Heart right ventricle (tissue), 16 donors: ENCODE results near the gene GIPC2. TPM values are rescaled to one million over a fixed set of nuclear protein-coding genes. Genes with fewer than 3 reads are reported as not detected.

Experiments used
- ATAC-seq, 8 donors: fragments of 200-7000 bp; cut with Tn5 transposase; one replicate each; pipeline ENCODE4 v1.9.1; 2020; ENCODE audit warnings: mild to moderate bottlenecking in 8 of 8, moderate library complexity in 8 of 8, moderate number of reproducible peaks in 1 of 8
- DNase-seq, 2 donors: peaks; one replicate each; pipeline ENCODE4 v3.0.0-alpha.2; 2020
- H3K27ac ChIP-seq, 10 donors: fragments of 200-600 bp; sonication (generic) in 2 of 10; one replicate each; pipeline versions ENCODE4 v1.5.0 to v1.8.0; 2020 to 2022; ENCODE audit warnings: mild to moderate bottlenecking in 3 of 10
- H3K27me3 ChIP-seq, 7 donors: fragments of 200-600 bp; one replicate each; pipeline ENCODE4 v1.8.0; 2021 to 2022; ENCODE audit warnings: mild to moderate bottlenecking in 2 of 7
- H3K36me3 ChIP-seq, 9 donors: fragments of 200-600 bp; sonication (generic) in 1 of 9; one replicate each; pipeline versions ENCODE4 v1.5.0 to v1.8.0; 2020 to 2022; ENCODE audit warnings: mild to moderate bottlenecking in 2 of 9
- H3K4me1 ChIP-seq, 9 donors: fragments of 200-600 bp; sonication (generic) in 1 of 9; one replicate each; pipeline versions ENCODE4 v1.5.0 to v1.8.0; 2020 to 2022; ENCODE audit warnings: mild to moderate bottlenecking in 4 of 9
- H3K4me3 ChIP-seq, 10 donors: fragments of 200-600 bp; sonication (generic) in 2 of 10; one replicate each; pipeline versions ENCODE4 v1.5.0 to v1.8.0; 2020 to 2022; ENCODE audit warnings: mild to moderate bottlenecking in 7 of 10, moderate library complexity in 2 of 10
- H3K9me3 ChIP-seq, 11 donors: fragments of 200-600 bp in 10 of 11; sonication (generic) in 2 of 11; one replicate each; pipeline versions ENCODE4 v1.5.0 to v1.8.0; 2013 to 2022; ENCODE audit warnings: mild to moderate bottlenecking in 2 of 11, control low read depth in 1 of 11, moderate library complexity in 1 of 11
- WGBS, 2 donors: extraction: QIAGEN DNeasy Blood & Tissue Kit; methylation state at CpG; one replicate each; pipeline ENCODE4 v1.1.7; 2013; ENCODE audit warnings: inconsistent platforms in 1 of 2; 5-methylcytosine and 5-hydroxymethylcytosine counted together
- intact Hi-C, 10 donors: fragments of 100-400 bp; cut with DNase I; formaldehyde crosslinking; loops; one replicate each; pipeline versions ENCODE4 v1.11.1 to v1.14.2; 2022
- polyA plus RNA-seq, 2 donors: library from polyadenylated mRNA; stranded (reverse); fragments of 200-250 nt; gene quantifications; one replicate each; pipeline ENCODE4 v1.2.3, GENCODE V29; 2013
- total RNA-seq, 10 donors: library from RNA; stranded (reverse); fragmentation: NEBNext Ultra II Directional in 3 of 10; extraction: Animal tissue kit (Norgen Biotek cat#: 25700) in 3 of 10; gene quantifications; one replicate each; pipeline versions ENCODE4 v1.2.1 to v1.2.4, GENCODE V29; 2021 to 2023
- TF ChIP-seq, protein P1 (sequence below), 9 donors: fragments of 200-600 bp; sonication (generic) in 2 of 9; IDR thresholded peaks; one replicate each; pipeline versions ENCODE4 v1.5.0 to v1.8.0; 2021 to 2022; ENCODE audit warnings: antibody characterized with exemption in 9 of 9, mild to moderate bottlenecking in 5 of 9, moderate library complexity in 1 of 9
- donor health status: Arrhythmogenic right ventricular cardiomyopathy.
- donor health status: ischemic (EF 13 %, LVEDD 7.1; RV severe dilation, severe dysfunction).
- donor health status: healthy with polysubstance abuse.
- donor health status: DM: no; HTN: yes; CAD: no.
- donor health status: DM: no; HTN: no; CAD: no.
- donor health status: ischemic (EF 25% LVEDD 6.9; RV normal size, moderate dysfunction).
- donor health status: ischemic (EF 25% LVEDD 5.7; RV mildly dilated, moderate dysfunction).
- donor health status: healthy.
- donor health status: DM: yes; HTN: yes; CAD: no.
- donor health status: Ischemic cardiomyopathy.
- donor health status: ischemic (EF 35%, LVEDD 5.7; RV mildly dilated, moderate dysfunction).
- donor health status: nonischemic (EF 11% LVEDD 7.7; RV severe dilation, severe dysfunction).
- donor health status: DM: yes; HTN: yes; CAD: no.
- donor health status: PGD.
- donor health status: ischemic (EF 29% LVEDD 5.4; RV normal size, mild dysfunction).
- donor health status: nonischemic (EF 23%, LVEDD 6.1; RV moderate dilation, normal function).

The GIPC2 gene
- total and polyA plus RNA-seq, 12 donors = 1.3 to 7.4 (median 3.2) TPM

GRCh38 chr1:78068681-78069283 lies 23.0 kb downstream of the GIPC2 start:
- intact Hi-C loops = no loop called here
- peak overlapping the region in 9 of 10 donors; percentile 19 to 88 (median 43) for H3K27ac ChIP-seq
- TF ChIP-seq, protein P1, sequence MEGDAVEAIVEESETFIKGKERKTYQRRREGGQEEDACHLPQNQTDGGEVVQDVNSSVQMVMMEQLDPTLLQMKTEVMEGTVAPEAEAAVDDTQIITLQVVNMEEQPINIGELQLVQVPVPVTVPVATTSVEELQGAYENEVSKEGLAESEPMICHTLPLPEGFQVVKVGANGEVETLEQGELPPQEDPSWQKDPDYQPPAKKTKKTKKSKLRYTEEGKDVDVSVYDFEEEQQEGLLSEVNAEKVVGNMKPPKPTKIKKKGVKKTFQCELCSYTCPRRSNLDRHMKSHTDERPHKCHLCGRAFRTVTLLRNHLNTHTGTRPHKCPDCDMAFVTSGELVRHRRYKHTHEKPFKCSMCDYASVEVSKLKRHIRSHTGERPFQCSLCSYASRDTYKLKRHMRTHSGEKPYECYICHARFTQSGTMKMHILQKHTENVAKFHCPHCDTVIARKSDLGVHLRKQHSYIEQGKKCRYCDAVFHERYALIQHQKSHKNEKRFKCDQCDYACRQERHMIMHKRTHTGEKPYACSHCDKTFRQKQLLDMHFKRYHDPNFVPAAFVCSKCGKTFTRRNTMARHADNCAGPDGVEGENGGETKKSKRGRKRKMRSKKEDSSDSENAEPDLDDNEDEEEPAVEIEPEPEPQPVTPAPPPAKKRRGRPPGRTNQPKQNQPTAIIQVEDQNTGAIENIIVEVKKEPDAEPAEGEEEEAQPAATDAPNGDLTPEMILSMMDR (IDR thresholded peaks at IDR 0.05) = no peak
- H3K4me3 ChIP-seq = no peak overlapping the region
- peak; percentile 61 to 92 (median 88) for ATAC-seq
- no peaks in the 10 kb centered on the region for H3K36me3 ChIP-seq
- peak in 1 of 2 donors; percentile 46 for DNase-seq
- peaks cover 0 to 4% (median 0%) of the 10 kb centered on the region in 11 donors for H3K9me3 ChIP-seq
- H3K4me1 ChIP-seq = peaks cover 0 to 55% (median 22%) of the 10 kb centered on the region in 9 donors
- 34 to 53% methylated on average over 3 of the region's 3 CpGs for WGBS, 2 donors
- no peaks in the 10 kb centered on the region for H3K27me3 ChIP-seq

DNA sequence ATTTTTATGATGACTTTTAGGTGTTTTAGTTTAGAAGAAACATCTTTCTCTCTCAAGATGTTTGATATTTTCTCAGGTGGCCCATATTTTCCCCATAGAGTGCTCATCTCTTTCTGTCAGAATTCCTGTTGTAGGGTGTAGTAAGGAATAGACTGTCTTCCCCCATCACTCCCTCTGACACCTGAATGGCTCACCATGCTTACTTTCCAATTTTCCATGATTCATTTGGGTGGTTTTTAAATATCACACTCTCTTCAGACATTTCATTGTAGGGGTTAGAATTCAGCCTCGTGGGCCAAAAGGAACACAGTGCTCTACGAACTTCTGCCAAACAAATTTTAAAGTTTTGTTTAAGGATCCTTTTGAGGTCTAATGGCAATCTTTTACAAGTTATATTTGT lies 24.0 kb downstream of the GIPC2 start:
- TF ChIP-seq, protein P1 (IDR thresholded peaks at IDR 0.05) = no peak
- Histone ChIP-seq H3K9me3 (peaks cover 0 to 4% (median 0%) of the 10 kb centered on the region in 11 donors), H3K27me3 (no peaks in the 10 kb centered on the region), H3K27ac (peak overlapping the region in 7 of 10 donors; percentile 38 to 88 (median 56)), H3K4me1 (peaks cover 0 to 64% (median 22%) of the 10 kb centered on the region in 9 donors), H3K4me3 (no peak overlapping the region), H3K36me3 (no peaks in the 10 kb centered on the region)
- 66 to 70% methylated on average over 2 of the region's 2 CpGs for WGBS, 2 donors
- ATAC-seq = peak in 1 of 8 donors; percentile 28
- DNase-seq = no peak
- intact Hi-C loops = no loop called here

- Histone ChIP-seq H3K36me3 (no peaks in the 10 kb centered on the region), H3K4me3 (no peak overlapping the region), H3K27ac (peak overlapping the region; percentile 11 to 88 (median 58)), H3K4me1 (peaks cover 0 to 65% (median 22%) of the 10 kb centered on the region in 9 donors), H3K27me3 (no peaks in the 10 kb centered on the region), H3K9me3 (peaks cover 0 to 4% (median 0%) of the 10 kb centered on the region in 11 donors)
- intact Hi-C loops = no loop called here
- 64 to 67% methylated on average over 2 of the region's 2 CpGs for WGBS, 2 donors
- TF ChIP-seq, protein P1 (IDR thresholded peaks at IDR 0.05) = no peak
- no peak for ATAC-seq
- no peak for DNase-seq
Measured at GRCh38 chr1:78070210-78070609, 24.4 kb downstream of the GIPC2 start.

DNA sequence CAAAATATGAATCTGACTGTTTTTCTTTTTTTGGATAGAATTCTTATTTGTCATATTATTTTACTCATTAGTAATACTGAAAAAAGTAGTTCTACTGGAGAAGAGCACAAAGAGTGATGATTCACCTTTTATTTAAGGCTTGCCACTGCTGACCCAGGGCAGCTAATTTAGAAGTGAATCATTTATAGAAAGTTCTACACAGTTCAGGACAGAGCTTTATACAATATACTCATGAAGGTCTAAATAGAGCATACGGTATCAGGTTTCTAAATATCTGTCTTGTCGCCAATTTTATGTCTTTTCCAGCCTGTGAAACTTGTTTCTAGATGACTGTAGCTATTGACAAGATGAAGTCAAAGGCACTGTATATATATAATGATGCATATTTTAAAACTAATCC lies 25.0 kb downstream of the GIPC2 start:
- intact Hi-C loops = no loop called here
- Histone ChIP-seq H3K27ac (peak overlapping the region; percentile 11 to 88 (median 58)), H3K4me3 (no peak overlapping the region), H3K36me3 (no peaks in the 10 kb centered on the region), H3K4me1 (peaks cover 0 to 71% (median 22%) of the 10 kb centered on the region in 9 donors), H3K9me3 (peaks cover 0 to 4% (median 0%) of the 10 kb centered on the region in 11 donors), H3K27me3 (no peaks in the 10 kb centered on the region)
- WGBS, 2 donors = 33 to 41% methylated on average over 2 of the region's 2 CpGs
- DNase-seq (no peak), ATAC-seq (peak; percentile 48 to 88 (median 77))
- TF ChIP-seq, protein P1 (IDR thresholded peaks at IDR 0.05) = no peak
